ENCODE data around the gene ZNF679. TPM values are rescaled to one million over a fixed set of nuclear protein-coding genes. Genes with fewer than 3 reads are reported as not detected.
"Not testable (repeated sequence)": the region's sequence is repeated elsewhere in the genome, so short reads cannot be mapped to it uniquely, and the experiment has no call there.

Gene ZNF679
- total RNA-seq, 1 experiment from 2014 or later: not detected

GRCh38 chr7:64310426-64310825, 82.2 kb downstream of the ZNF679 start:
- no peak for DNase-seq (ENCODE audit: low spot score)

DNA sequence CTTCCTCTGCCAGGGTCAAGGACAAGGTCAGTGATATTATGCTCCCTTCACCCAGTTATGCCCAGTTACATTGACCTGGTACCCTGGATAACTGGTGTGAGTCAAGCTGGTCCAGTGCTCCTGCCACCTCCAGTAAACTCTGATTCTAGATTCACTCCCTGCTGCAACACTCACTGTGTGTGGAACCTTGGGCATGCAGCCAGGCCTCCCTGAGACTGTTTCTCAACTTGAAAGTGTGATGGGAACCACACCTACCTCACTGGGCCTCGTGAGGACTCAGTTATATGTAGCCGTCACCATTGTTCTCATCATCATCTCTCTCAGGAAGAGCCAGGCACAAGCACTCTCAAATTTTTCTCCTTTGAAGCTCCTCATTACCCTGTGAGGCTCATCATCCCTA, 84.6 kb downstream of the ZNF679 start:
- no peak for DNase-seq (ENCODE audit: low spot score)

- no peak for DNase-seq (ENCODE audit: low spot score)
These were observed 85.6 kb downstream of the ZNF679 start, which contains the start of gene ZNF736 for GRCh38 chr7:64313740-64314491. Gene ZNF736, plus strand, starts transcription at chr7:64313961. Its CDS starts 190 bp downstream, at chr7:64314151.

GRCh38 chr7:64314566-64314965, 86.3 kb downstream of the ZNF679 start:
- no peak for DNase-seq (ENCODE audit: low spot score)

DNA sequence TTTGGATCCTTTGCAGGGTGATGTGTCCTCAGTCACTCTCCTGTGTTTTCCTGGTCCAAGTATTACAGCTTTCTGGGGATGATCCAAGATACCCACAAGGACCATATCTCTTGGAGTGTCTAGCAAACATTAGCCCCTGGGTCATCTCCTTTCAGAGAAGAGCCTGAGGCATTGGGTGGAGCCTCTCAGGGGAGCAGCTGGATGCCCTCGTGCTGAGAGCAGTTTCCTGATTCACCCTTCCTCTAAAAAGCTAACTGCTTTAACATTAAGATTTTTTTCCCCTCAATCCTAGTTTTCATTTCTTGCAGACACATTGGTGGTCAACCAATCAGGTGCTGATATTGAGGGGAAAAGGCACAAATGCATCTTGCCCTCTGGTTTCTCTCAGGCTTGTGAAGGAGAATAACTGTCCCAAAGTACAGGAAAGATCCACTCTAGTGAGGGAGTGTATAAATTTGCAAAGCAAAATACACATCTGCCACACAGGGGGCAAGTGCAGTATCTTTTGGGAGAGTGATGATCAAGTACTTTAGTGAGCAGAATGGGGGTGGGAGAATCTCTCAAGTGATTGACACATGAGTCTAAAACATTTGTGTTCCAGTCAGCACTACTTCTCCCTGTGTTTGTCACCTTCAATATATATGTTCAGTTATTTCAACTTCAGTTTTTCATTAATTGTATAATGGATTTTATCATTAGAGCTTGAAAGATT, 87.9 kb downstream of the ZNF679 start:
- not testable (repeated sequence) for DNase-seq (ENCODE audit: low spot score)

Other genes with a start within 250 kb of the ZNF679 start
- gene ZNF722, start 229.6 kb upstream of the ZNF679 start, total RNA-seq (2014; rRNA removed; shearing (Covaris generic)): not detected in 2 replicates
- gene ZNF727, start 183.0 kb upstream of the ZNF679 start, total RNA-seq (2014; rRNA removed; shearing (Covaris generic)): not detected in 2 replicates
- not detected in 2 replicates for gene ZNF735, start 21.3 kb upstream of the ZNF679 start, total RNA-seq (2014; rRNA removed; shearing (Covaris generic))
- gene ZNF736, start 85.5 kb downstream of the ZNF679 start, total RNA-seq (2014; rRNA removed; shearing (Covaris generic)): 0.46 and 1.4 TPM in 2 replicates